Stimulated activated CD8-positive, alpha-beta memory T cell treated with anti-CD3 and anti-CD28 coated beads, Interleukin-2, amount 100 ng/mL, for 48 hours (primary cell): Measurements from ENCODE around the gene RUVBL2.

Experiments
- DNase-seq, 2 donors: peaks; one replicate each; pipeline ENCODE4 v3.0.0-alpha.2; 2020; ENCODE audit warnings: low read depth in 2 of 2

The RUVBL2 gene

DNA sequence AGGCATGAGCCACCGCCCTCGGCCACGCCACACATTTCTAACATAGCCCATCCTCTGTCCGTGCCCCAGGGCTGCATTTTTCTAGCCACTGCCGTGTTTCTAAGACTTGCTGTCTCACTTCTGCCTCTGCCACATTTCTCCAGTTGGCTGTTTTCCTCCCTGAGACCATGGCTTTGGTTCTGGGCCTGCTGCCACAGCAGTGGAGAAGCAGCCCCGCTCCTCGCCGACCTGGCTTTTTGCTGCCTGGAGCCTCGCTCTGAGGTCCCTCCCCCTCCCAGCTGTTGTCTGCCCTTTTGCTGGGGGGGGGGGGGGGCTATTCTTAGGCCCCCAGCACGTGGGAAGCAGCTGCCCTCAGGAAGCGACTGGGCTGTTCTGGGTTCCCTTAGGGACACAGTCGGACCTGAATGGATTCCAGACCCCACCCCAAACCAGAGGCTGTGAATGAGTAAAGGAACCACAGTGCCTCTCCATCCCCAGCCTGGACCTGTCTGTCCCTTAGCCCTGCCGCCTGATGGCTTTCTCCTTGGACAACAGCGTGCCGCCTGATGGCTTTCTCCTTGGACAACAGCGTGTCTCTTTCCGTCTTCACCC, 3.9 kb upstream of the RUVBL2 start:
- no peak for DNase-seq

DNA sequence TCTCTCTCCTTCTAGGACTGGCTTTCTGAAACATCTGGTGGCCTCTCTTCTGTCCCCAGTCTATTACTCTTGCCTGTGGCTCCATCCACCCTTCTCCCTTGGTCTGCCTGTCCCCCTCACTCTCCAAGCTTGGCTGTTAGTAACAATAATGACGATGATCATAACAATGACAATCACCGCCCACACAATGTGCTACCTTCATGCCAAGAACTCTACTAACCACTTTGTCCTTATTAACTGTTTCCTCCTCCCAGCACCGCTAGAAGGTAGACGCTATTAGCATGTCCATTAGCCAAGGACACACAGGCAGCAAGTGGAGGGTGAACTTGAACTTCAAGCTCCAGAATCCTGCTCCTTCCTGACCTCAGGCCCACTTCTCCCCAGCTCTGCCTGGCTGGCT, 3.3 kb upstream of the RUVBL2 start:
- no peak for DNase-seq

DNA sequence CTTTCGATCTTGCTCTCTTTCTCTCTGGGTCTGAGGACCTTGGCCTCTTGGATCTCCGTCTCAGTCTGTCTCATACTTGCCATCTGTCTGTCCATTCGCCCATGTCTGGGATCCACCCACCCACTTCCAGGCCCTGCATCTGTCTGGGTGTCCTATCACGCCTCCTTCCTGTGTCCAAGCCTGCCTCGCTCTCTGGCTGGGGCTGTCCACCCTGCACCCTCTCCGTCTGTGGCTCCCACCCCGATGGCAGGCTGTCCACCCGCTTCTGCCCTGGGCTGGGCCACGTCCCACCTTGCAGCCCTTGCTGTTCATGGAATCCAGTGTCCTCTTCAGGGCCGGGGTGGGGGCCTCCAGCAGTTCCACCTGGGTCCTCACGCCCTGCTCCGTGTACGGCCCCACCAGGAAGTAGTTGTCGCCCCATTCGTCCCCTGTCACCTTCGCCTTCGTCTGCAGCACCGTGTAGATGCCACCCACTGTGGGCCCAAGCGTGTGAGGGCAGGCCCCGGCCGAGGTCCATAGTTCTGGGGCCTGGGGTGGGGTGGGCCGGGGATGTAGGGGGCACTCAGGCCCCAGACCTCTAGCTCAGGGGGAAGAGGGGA, 2.6 kb upstream of the RUVBL2 start:
- DNase-seq: no peak

DNA sequence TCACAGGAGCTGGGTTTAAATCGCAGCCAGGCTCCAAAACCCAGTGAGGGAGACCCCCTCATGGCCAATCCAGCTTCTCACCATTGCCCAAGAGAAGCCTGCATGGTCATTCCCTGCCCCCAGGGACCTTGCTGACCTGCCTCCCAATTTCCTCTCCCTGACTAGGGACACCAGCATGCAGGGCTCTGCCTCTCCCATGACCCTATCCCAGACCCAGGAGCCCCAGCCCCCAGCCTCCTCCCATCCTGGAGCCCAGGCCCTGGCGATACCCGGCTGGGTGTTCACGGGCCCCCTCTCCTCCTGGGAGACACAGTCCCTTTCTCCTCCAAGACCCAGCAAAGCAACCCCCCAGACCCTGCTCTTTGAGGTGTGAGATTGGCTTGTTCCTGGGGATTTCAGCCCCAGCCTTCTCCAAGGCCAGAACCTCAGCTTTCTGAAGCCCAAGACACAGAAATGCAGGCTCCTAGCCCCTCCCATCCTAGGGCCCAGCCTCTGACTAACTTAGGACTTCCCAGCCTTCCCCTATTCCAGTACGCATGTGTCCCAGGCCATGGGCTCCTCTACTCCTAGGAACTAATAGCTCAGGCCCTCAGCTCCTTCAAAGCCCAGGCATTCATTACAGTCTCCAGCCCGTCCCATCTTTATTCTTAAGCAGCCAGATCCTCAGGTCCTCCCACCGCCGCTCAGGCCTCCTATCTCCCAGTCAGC, 1.7 kb upstream of the RUVBL2 start:
- DNase-seq: no peak

- no peak for DNase-seq
Observed at GRCh38 chr19:48992581-48993174, 1.0 kb upstream of the RUVBL2 start.

DNA sequence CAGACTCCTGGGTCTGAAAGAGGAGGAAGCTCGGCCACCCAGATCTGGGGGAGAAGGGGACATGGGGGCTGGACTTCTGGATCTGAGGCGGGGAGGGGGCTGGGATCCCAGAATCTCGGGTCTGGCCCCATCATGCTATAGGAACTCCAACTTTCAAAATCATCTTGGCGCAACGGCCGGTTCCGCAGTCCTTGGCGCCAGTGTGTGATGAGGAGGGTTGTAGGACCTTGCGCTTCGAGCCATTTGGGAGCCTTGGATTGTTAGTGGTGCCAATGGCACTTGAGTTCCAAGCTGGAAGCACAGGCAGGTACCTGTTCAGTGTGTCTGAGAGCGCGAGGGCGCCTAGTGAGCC, 324 bp downstream of the RUVBL2 start:
- DNase-seq: no peak

DNA sequence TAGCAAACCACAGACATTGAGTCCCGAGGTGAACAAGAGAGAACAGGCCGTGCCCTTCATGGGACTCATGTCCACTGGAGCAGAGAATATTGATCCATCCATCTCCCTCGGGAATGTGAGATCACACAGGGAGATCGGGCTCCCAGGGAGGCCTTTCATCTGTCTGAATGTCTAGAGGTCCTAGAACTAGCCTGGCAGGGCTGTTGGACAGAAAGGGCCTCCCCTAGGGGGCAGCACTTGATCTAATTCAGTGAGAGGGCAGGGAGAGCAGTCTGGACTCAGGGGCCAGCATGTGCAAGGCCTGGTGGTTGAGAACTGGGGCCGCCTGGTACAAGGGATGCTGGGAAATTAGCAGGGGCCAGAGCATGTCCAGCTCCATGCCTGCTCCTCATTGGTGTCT, 4.3 kb downstream of the RUVBL2 start:
- peak; percentile 41 to 44 for DNase-seq

GRCh38 chr19:48999481-49000325, 6.0 kb downstream of the RUVBL2 start:
- peak; percentile 49 to 55 for DNase-seq

GRCh38 chr19:49004133-49004532, 10.4 kb downstream of the RUVBL2 start:
- no peak for DNase-seq

- no peak for DNase-seq
Observed at GRCh38 chr19:49004964-49005614, 11.4 kb downstream of the RUVBL2 start.

GRCh38 chr19:49006905-49007304, 13.2 kb downstream of the RUVBL2 start:
- DNase-seq: no peak

DNA sequence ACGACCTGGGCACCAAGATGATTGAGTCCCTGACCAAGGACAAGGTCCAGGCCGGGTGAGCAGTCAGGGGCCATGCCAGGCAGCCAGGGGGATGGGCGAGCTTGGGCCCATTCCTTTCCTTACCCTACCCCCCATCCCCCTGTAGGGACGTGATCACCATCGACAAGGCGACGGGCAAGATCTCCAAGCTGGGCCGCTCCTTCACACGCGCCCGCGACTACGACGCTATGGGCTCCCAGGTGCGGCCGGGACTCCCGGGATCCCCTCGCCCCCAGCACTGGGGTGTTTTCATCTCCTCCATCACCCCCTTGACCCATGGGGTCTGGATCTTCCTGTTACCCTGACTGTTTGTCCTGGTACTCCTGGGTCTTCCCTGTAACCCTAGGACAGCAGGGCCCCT, 16.1 kb downstream of the RUVBL2 start:
- no peak for DNase-seq

- no peak for DNase-seq
Observed at GRCh38 chr19:49010453-49010852, 16.8 kb downstream of the RUVBL2 start.

DNA sequence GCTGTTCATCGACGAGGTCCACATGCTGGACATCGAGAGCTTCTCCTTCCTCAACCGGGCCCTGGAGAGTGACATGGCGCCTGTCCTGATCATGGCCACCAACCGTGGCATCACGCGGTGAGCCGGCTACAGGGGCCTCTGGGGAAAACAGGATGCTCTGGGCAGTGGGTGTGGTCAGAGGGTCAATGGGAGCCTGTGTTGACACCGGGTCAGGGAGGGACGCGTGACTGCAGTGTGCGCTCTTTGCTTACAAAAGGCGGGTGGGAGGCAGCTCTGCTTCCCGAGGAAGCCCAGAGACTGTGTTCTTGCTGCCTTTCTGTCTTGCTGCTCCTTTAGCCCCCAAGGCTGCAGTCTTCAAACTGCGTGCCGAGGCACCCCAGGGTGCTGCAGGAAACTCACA, 17.5 kb downstream of the RUVBL2 start:
- DNase-seq: no peak

GRCh38 chr19:49014123-49014869, 20.6 kb downstream of the RUVBL2 start:
- DNase-seq: no peak

DNA sequence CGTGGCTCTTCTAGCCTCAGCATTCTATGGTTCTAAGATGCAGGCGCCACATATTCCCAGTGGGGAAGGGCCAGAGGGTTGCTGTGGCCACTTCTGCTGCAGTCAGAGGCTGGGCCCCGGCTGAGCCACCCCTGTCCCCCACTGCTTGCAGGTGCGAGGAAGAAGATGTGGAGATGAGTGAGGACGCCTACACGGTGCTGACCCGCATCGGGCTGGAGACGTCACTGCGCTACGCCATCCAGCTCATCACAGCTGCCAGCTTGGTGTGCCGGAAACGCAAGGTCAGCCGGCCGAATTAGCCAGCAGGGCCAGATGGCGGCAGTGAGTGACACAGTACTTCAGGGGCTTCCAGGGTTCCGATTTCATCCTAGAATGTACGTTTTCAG, 21.2 kb downstream of the RUVBL2 start:
- DNase-seq: no peak

DNA sequence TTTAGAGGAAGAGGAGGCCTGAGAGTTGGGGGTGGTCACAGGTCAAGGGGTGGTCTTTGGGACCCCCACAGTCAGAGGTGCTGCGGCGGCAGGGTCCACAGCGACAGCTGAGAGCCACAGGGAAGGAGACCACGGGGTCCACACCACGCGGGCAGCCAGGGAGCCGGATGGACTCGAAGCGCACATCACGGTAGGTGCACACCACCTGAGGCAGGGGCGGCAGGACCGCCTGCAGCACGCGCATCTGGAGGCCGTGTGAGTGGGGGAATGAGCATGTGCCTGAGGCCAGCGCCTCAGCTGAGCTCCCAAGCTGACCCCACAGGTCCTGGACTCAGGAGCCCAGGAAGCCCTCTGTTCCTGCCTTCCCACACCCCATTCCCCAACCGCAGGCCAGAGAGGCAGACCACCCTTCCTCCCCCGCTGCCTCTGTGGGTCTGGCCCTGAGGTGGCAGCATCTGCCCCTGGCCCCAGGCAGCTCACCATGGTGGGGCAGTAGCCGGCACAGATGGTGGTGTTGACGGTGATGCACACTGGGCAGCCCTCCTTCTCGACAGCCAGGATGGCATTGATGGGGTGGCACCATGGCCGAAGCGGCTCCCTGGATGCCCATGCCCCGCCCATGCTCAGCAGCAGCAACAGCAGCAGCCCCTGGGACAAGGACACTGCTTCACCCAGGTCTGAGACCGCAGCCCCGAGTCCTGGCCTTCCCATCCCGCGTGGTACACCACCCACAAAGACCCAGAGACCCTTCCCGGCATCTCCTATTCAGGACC, 22.6 kb downstream of the RUVBL2 start:
- DNase-seq: no peak

GRCh38 chr19:49017041-49017665, 23.5 kb downstream of the RUVBL2 start, which contains the start of gene LHB:
Gene LHB (minus strand): TSS chr19:49017091. CDS start chr19:49017081, 10 bp downstream.
- no peak for DNase-seq

DNA sequence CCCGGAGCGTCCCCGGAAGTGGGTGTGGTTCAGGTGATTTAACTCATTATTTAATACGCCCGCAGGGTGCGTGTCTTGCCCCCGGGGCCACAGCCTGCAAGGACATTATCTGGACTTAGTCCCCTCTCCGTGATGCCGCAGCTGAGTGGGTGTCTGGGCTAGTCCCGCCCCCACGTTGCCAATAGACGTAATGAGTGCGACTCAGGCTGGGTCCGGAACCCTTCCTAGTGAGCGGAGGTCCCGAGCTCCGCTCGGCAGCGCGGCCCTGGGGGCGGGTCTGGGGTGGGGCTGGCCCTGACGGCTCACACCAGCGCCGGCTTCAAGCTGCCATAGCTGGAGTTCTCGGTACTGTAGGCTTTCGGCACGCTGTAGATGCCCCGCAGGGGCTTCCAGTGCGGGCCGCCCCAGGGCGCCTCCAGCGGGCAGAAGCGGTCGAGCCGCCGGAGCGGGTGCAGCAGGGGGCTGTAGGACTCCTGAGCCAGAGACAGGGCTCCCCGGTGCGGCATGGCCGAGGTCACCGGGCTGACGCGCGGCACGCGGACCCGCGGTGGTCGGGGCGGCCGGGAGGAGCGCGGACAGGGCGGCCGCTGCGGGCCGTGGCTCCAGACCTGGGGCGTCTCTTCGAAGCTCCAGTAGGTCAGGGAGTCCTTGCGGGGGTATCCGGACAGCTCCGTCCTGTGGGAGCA, 24.1 kb downstream of the RUVBL2 start:
- DNase-seq: peak; percentile 46 to 50
